Testis (tissue), 3 donors: ENCODE results near the gene WNK2. TPM values are rescaled to one million over a fixed set of nuclear protein-coding genes. Genes with fewer than 3 reads are reported as not detected.
"Not testable (repeated sequence)": the region's sequence is repeated elsewhere in the genome, so short reads cannot be mapped to it uniquely, and the experiment has no call there.

Experiments used
- DNase-seq: peaks from one replicate; pipeline ENCODE4 v3.0.0-alpha.2; 2019
- H3K27ac ChIP-seq, 2 donors: fragments of 200-600 bp; sonication (generic); one replicate each; pipeline ENCODE4 v1.5.1; 2019
- H3K27me3 ChIP-seq: fragments of 200-600 bp; sonication (generic); one replicate; pipeline ENCODE4 v1.5.1; 2019
- H3K36me3 ChIP-seq: fragments of 200-600 bp; sonication (generic); one replicate; pipeline ENCODE4 v1.5.1; 2017; ENCODE audit warnings: low read depth; ENCODE audit errors: missing control alignments
- H3K4me1 ChIP-seq: fragments of 200-600 bp; sonication (generic); one replicate; pipeline ENCODE4 v1.5.1; 2019
- H3K4me3 ChIP-seq, 2 donors: fragments of 200-600 bp; sonication (generic); one replicate each; pipeline ENCODE4 v1.5.1; 2017 to 2019
- H3K9me3 ChIP-seq: fragments of 200-600 bp; sonication (generic); one replicate; pipeline ENCODE4 v1.5.1; 2017
- CTCF ChIP-seq, 3 experiments: fragments of 450-650 bp in 2 of 3; fragments of 200-600 bp in 1 of 3; sonication (generic) in 1 of 3; IDR thresholded peaks; one replicate each; pipeline ENCODE4 v1.5.1; 2016 to 2019; ENCODE audit warnings: antibody characterized with exemption in 3 of 3, mild to moderate bottlenecking in 2 of 3, moderate library complexity in 1 of 3
- POLR2A ChIP-seq: fragments of 450-650 bp; IDR thresholded peaks from one replicate; pipeline ENCODE4 v1.6.1; 2017; ENCODE audit warnings: antibody characterized with exemption, mild to moderate bottlenecking, moderate library complexity
- WGBS, 2 donors: methylation state at CpG; one replicate each; pipeline ENCODE4 v1.1.5; 2018; 5-methylcytosine and 5-hydroxymethylcytosine counted together
- intact Hi-C: fragments of 100-400 bp; cut with DNase I; formaldehyde crosslinking; loops from one replicate; pipeline ENCODE4 v1.15.1; 2023; ENCODE audit warnings: low total_unique reads
- polyA plus RNA-seq: library from polyadenylated mRNA; stranded (reverse); fragments of 350-450 nt; fragmentation: Illumina TruSeq; extraction: RNeasy Lipid Tissue Mini Kit (QIAGEN cat#74804); gene quantifications from one replicate; pipeline ENCODE4 v1.2.3, GENCODE V29; 2014; ENCODE audit warnings: low read depth, low replicate concordance; ENCODE audit not compliant: insufficient read depth
- total RNA-seq, 2 donors: library from RNA; depleted of rRNA; stranded (reverse); fragments of >200 nt; gene quantifications; one replicate each; pipeline ENCODE4 v1.2.3, GENCODE V29; 2016

Gene WNK2
- total and polyA plus RNA-seq, 3 donors from 2014 or later, result 29.0 to 91.1 (median 50.5) TPM

GRCh38 chr9:93332317-93332716 lies 148.4 kb downstream of the WNK2 start:
- DNase-seq, result no peak
- no peaks in the 10 kb centered on the region for H3K4me1 ChIP-seq
- TF ChIP-seq POLR2A, result no peak
- no peak for TF ChIP-seq CTCF (IDR thresholded peaks at IDR 0.05)
- WGBS, 2 donors, result 86 to 88% methylated on average over 4 of the region's 4 CpGs
- no peak overlapping the region for H3K27ac ChIP-seq
- no peak overlapping the region for H3K4me3 ChIP-seq
- intact Hi-C loops, result no loop called here
- no peaks in the 10 kb centered on the region for H3K36me3 ChIP-seq
- H3K9me3 ChIP-seq, result no peaks in the 10 kb centered on the region
- H3K27me3 ChIP-seq, result no peaks in the 10 kb centered on the region

- TF ChIP-seq CTCF (IDR thresholded peaks at IDR 0.05) (no peak), POLR2A (no peak)
- intact Hi-C loops, result no loop called here
- no peak overlapping the region for H3K27ac ChIP-seq
- no peaks in the 10 kb centered on the region for H3K27me3 ChIP-seq
- H3K4me3 ChIP-seq, result no peak overlapping the region
- 81 to 85% methylated on average over 7 of the region's 7 CpGs for whole genome bisulfite sequencing, 2 donors
- no peaks in the 10 kb centered on the region for H3K9me3 ChIP-seq
- DNase-seq, result no peak
- no peaks in the 10 kb centered on the region for H3K36me3 ChIP-seq
- no peaks in the 10 kb centered on the region for H3K4me1 ChIP-seq
Observed at GRCh38 chr9:93336720-93337119, 152.8 kb downstream of the WNK2 start.

GRCh38 chr9:93338196-93338595 lies 154.3 kb downstream of the WNK2 start:
- H3K9me3 ChIP-seq, H3K27ac ChIP-seq, H3K4me3 ChIP-seq, DNase-seq, intact Hi-C loops, H3K4me1 ChIP-seq, H3K27me3 ChIP-seq, H3K36me3 ChIP-seq: not testable (repeated sequence)
- WGBS, 2 donors, result 70 to 78% methylated on average over 1 of the region's 1 CpG

DNA sequence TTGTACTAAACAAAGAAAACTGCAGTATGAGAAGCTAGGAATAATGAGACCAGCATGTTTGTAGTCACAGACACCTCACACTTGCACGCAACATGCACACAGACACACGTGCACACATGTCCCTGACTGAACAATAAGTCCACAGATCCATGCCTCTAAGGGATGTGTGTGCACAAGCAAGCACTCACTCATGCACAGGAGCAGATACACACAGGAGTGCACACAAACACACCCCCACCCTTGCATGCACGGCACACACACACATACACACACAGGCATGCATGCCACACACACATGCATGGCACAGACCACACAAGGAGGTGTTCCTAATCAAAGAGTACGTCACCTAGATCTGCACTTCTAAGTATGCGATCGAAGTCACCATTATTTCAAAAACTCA lies 156.2 kb downstream of the WNK2 start:
- Histone ChIP-seq H3K4me3 (no peak overlapping the region), H3K36me3 (no peaks in the 10 kb centered on the region), H3K4me1 (no peaks in the 10 kb centered on the region), H3K27me3 (no peaks in the 10 kb centered on the region), H3K27ac (no peak overlapping the region), H3K9me3 (no peaks in the 10 kb centered on the region)
- DNase-seq, result no peak
- 95 to 99% methylated on average over 6 of the region's 6 CpGs for WGBS, 2 donors
- TF ChIP-seq CTCF (IDR thresholded peaks at IDR 0.05) (no peak), POLR2A (no peak)
- intact Hi-C loops, result no loop called here

GRCh38 chr9:93341820-93342219 lies 157.9 kb downstream of the WNK2 start:
- DNase-seq, H3K27ac ChIP-seq, H3K36me3 ChIP-seq, intact Hi-C loops, H3K27me3 ChIP-seq, H3K4me1 ChIP-seq, H3K9me3 ChIP-seq, H3K4me3 ChIP-seq: not testable (repeated sequence)
- WGBS, 2 donors, result 87 to 91% methylated on average over 4 to 5 of the region's 5 CpGs

- H3K27ac ChIP-seq, H3K4me3 ChIP-seq, H3K36me3 ChIP-seq, intact Hi-C loops, H3K9me3 ChIP-seq, DNase-seq, H3K27me3 ChIP-seq, H3K4me1 ChIP-seq: not testable (repeated sequence)
- 88 to 92% methylated on average over 11 of the region's 11 CpGs for WGBS, 2 donors
Observed at GRCh38 chr9:93342428-93342827, 158.5 kb downstream of the WNK2 start.
